ENCODE results near the gene AQP7. TPM values are rescaled to one million over a fixed set of nuclear protein-coding genes. Genes with fewer than 3 reads are reported as not detected.

AQP7 gene
- total and polyA plus RNA-seq, 9 of the 15 experiments (the other 6 are each of a cell fraction or from before 2014, with no cell fraction given), result 0.04 to 0.53 (median 0.07) TPM; not detected in 4

GRCh38 chr9:33372900-33373299 is 29.5 kb downstream of the AQP7 start (continued):
- TF ChIP-seq AFF4 (CRISPR knock-in tag; IDR thresholded peaks at IDR 0.05), result no peak
- no peak for TF ChIP-seq JUN (IDR thresholded peaks at IDR 0.05; ENCODE audit: borderline replicate concordance, low read depth, low read length)
- TF ChIP-seq JUN (CRISPR knock-in tag; IDR thresholded peaks at IDR 0.05; ENCODE audit: borderline replicate concordance), result no peak
- no peak for TF ChIP-seq ZNF12 (CRISPR knock-in tag; IDR thresholded peaks at IDR 0.05)
- TF ChIP-seq PHTF2 (CRISPR knock-in tag; IDR thresholded peaks at IDR 0.05), result no peak
- TF ChIP-seq ZFX (CRISPR knock-in tag; IDR thresholded peaks at IDR 0.05), result no peak
- no peak for TF ChIP-seq GATAD2A (IDR thresholded peaks at IDR 0.05)
- TF ChIP-seq ZNF174 (CRISPR knock-in tag; IDR thresholded peaks at IDR 0.05), result no peak

- WGBS (ENCODE audit: insufficient coverage, low coverage, missing lambda C conversion rate), result 95% methylated on average over 2 of the region's 2 CpGs
- CTCF ChIA-PET (ENCODE audit: low intra/inter-chr PET ratio), result no interaction called here
- H3K4me3 ChIP-seq, result no peak overlapping the region
- TF ChIP-seq PYGO2 (tag; IDR thresholded peaks at IDR 0.05), result no peak
- TF ChIP-seq KLF16 (IDR thresholded peaks at IDR 0.05), result no peak
- no peak for TF ChIP-seq GABPB2 (CRISPR knock-in tag; conservative IDR thresholded peaks at IDR 0.05)
Measured at GRCh38 chr9:33366979-33367480, 35.3 kb downstream of the AQP7 start.

More at GRCh38 chr9:33366979-33367480, 35.3 kb downstream of the AQP7 start:
- in situ Hi-C loops (cut with MboI) (no loop called here), intact Hi-C loops (cut with micrococcal nuclease) (no loop called here)
- no peak for ATAC-seq
- Histone ChIP-seq H3K79me2 (ENCODE audit: control insufficient read depth, insufficient read depth, low read length) (no peaks in the 10 kb centered on the region), H3K9me1 (ENCODE audit: control insufficient read depth, insufficient read depth, low read length) (no peaks in the 10 kb centered on the region), H3K36me3 (ENCODE audit: control insufficient read depth, insufficient read depth, low read length) (peaks cover 69% of the 10 kb centered on the region; the same call in 2 of the 3 replicates), H4K20me1 (replicated peaks; ENCODE audit: control insufficient read depth, insufficient read depth, low read length) (no peaks in the 10 kb centered on the region), H3K27me3 (ENCODE audit: control insufficient read depth in 2 of 2, insufficient read depth in 2 of 2, low read length in 2 of 2) (no peaks in the 10 kb centered on the region), H3K4me2 (ENCODE audit: insufficient read depth, low read length) (no peak overlapping the region), H3K9me3 (replicated peaks; ENCODE audit: control insufficient read depth, insufficient read depth, low read depth, low read length) (no peaks in the 10 kb centered on the region), H2AFZ (ENCODE audit: low read depth, low read length) (no peak overlapping the region), H3K4me1 (replicated peaks in 1 of 2; ENCODE audit: control insufficient read depth in 2 of 2, insufficient read depth in 2 of 2, low read length in 2 of 2) (no peaks in the 10 kb centered on the region; a peak in 1 of 5 replicates), H3K9ac (ENCODE audit: insufficient read depth in 1 of 2, low read depth in 2 of 2, low read length in 2 of 2) (no peak overlapping the region), H3K27ac (ENCODE audit: extremely low read depth, low read depth, low read length) (no peak overlapping the region)
- no peak for DNase-seq (ENCODE audit: extremely low read depth in 1 of 4, low spot score in 3 of 4)
- BruUV-seq (replicated peaks), result no TSS peak
- FAIRE-seq, result no peak
- POLR2A ChIA-PET, result no interaction called here
